NCI-H510A treated with DMSO at 0.1 percent for 48 hours (cell line): ENCODE measurements around the gene FTL.
A peak's percentile ranks its signal among the peaks of the same experiment; 100 is the strongest.
"Not testable (repeated sequence)": the region's sequence is repeated elsewhere in the genome, so short reads cannot be mapped to it uniquely, and the experiment has no call there.

Experiments used
- DNase-seq: peaks from one replicate; lab custom pipeline; 2025; lab: John Stamatoyannopoulos, UW

The FTL gene

DNA sequence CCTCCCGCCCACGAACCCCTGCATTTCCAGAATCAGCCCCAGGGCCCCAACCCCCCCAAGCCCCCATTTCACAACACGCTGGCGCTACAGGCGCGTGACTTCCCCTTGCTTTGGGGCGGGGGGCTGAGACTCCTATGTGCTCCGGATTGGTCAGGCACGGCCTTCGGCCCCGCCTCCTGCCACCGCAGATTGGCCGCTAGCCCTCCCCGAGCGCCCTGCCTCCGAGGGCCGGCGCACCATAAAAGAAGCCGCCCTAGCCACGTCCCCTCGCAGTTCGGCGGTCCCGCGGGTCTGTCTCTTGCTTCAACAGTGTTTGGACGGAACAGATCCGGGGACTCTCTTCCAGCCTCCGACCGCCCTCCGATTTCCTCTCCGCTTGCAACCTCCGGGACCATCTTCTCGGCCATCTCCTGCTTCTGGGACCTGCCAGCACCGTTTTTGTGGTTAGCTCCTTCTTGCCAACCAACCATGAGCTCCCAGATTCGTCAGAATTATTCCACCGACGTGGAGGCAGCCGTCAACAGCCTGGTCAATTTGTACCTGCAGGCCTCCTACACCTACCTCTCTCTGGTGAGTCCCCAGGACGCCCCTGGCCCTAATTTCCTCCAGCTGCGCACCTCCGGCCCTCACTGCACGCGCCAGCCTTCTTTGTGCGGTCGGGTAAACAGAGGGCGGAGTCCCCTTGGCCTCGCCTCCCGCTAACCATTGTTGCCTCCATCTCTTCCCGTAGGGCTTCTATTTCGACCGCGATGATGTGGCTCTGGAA is at the start of gene FTL:
TSS of gene FTL (plus strand) at position 270 of the 766 bp plus-strand sequence. CDS start at position 469, 199 bp downstream.
- peak; percentile 87 for DNase-seq

DNA sequence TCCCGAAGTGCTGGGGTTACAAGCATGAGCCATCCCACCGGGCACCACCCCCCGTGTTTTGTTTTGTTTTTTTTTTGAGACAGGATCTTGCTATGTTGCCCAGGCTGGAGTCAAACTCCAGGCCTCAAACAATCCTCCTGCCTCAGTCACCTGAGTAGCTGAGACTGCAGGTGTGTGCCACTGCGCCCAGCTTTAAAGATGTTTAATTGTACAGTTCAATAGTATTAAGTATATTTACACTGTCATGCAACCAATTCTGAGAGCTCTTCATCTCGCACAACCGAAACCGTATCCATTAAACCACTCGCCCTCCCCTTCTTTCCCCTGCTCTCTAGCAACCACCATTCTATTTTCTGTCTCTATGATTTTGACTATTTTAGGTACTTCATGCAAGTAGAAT is 49.4 kb upstream of the FTL start:
- DNase-seq, result peak; percentile 92

DNA sequence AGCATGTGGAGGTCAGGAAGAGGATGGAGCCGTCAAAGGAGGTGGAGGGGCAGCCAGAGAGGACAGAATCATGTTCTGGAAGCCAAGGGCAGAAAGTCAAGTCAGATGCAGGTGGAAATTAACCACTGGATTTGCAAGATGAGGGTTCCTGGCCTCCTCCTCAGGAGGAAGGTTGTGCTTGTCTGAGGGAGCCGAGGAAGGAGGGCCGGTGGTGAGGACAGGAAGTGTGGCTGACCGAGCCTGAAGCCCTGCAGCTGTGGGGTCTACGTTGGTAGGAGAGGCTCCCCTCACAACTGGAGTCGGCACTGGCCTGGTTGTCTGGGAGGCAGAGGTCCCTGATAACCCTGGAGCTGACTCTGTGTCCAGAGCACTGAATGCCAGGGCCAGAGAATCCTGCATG is 47.0 kb upstream of the FTL start:
- DNase-seq, result no peak

DNA sequence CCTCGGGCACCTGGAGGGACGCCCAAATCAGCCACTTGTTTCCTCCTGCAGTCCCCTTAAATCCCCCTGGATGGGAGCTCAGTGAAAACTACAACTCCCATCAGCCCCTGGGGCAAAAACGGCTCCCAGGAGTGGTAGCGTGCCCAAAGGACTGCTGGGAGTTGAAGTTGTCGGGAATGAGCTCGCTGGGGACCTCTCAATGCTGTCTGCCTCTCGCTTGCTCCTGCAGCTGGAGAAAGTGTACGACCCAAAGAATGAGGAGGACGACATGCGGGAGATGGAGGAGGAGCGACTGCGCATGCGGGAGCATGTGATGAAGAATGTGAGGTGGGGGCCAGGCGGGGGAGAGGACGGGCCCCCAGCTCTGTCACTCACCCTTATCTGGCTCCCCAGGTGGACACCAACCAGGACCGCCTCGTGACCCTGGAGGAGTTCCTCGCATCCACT is 46.3 kb upstream of the FTL start:
- no peak for DNase-seq

DNA sequence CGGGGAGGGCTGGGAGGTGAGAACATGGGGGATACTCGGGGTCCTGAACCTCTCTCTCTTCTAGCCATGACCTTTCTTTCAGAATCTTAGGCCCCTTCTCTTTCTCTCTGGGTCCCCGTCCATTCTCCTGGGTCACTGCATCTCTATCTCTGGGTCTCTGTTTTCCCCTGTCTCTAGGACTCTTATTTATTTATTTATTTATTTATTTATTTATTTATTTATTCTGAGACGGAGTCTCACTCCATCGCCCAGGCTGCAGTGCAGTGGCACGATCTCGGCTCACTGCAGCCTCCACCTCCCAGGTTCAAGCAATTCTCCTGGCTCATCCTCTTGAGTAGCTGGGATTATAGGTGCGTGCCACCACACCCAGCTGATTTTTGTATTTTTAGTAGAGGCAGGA is 45.8 kb upstream of the FTL start:
- not testable (repeated sequence) for DNase-seq

DNA sequence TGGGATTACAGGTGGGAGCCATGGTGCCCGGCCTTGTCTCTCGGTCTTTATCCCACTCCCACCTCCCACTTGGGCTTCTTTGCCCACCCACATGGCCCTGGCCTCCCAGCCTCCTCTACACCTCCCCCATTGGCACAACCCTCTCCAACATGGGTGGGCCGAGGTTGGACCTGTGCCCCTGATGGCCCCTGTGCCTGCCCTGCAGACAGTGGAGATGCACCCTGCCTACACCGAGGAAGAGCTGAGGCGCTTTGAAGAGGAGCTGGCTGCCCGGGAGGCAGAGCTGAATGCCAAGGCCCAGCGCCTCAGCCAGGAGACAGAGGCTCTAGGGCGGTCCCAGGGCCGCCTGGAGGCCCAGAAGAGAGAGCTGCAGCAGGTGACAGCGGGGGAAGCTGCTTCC is 44.2 kb upstream of the FTL start:
- DNase-seq, result no peak

DNA sequence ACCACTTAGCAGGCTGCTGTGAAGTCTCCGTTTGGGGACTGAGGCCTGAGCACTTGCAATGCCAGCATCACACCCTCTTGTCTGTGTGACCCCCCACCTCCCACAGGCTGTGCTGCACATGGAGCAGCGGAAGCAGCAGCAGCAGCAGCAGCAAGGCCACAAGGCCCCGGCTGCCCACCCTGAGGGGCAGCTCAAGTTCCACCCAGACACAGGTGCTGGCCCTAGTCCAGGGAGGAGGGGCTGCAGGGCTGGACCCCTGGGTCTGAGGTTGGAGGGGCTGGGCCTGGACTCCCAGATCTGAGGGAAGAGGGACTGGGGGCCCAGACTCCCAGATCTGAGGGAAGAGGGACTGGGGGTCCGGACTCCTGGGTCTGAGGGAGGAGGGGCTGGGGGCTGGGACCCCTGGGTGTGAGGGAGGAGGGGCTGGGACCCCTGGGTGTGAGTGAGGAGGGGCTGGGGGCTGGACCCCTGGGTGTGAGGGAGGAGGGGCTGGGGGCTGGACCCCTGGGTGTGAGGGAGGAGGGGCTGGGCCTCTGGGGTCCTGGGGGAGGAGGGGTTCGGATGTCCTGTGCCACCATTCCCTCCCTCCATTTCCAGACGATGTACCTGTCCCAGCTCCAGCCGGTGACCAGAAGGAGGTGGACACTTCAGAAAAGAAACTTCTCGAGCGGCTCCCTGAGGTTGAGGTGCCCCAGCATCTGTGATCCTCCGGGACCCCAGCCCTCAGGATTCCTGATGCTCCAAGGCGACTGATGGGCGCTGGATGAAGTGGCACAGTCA is 43.2 kb upstream of the FTL start:
- DNase-seq, result no peak

DNA sequence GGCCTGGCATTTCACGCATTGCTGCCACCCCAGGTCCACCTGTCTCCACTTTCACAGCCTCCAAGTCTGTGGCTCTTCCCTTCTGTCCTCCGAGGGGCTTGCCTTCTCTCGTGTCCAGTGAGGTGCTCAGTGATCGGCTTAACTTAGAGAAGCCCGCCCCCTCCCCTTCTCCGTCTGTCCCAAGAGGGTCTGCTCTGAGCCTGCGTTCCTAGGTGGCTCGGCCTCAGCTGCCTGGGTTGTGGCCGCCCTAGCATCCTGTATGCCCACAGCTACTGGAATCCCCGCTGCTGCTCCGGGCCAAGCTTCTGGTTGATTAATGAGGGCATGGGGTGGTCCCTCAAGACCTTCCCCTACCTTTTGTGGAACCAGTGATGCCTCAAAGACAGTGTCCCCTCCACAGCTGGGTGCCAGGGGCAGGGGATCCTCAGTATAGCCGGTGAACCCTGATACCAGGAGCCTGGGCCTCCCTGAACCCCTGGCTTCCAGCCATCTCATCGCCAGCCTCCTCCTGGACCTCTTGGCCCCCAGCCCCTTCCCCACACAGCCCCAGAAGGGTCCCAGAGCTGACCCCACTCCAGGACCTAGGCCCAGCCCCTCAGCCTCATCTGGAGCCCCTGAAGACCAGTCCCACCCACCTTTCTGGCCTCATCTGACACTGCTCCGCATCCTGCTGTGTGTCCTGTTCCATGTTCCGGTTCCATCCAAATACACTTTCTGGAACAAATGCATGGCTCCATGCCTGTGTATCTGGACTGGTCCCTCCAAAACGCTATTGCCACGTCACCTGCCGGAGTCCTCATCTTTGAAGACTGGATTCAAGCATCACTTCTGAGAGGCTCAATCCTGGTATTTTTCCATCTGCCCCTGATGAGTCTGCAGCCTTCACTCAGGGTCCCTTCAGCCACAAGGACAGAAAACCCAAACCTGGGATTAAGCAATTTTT is 42.3 kb upstream of the FTL start:
- DNase-seq, result no peak

DNA sequence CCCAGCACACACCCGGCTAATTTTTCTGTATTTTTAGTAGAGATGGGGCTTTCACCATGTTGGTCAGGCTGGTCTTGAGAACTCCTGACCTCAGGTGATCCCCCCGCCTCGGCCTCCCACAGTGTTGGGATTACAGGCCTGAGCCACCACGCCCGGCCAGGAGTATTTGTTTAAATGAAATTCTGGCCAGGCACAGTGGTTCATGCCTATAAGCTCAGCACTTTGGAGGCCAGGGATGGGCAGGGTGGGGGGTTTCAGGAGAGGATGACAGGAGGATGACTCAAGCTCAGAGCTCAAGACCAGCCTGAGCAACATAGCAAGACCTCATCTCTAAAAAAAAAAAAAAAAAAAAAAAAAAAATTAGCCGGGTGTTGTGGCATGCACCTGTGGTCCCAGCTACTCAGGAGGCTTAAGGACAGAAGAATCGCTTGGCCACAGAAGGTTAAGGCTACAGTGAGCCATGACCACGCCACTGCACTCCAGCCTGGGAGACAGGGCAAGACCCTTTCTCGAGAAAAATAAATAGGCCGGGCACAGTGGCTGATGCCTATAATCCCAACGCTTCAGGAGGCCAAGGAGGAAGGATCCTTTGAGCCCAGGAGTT is 39.8 kb upstream of the FTL start:
- DNase-seq, result no peak

DNA sequence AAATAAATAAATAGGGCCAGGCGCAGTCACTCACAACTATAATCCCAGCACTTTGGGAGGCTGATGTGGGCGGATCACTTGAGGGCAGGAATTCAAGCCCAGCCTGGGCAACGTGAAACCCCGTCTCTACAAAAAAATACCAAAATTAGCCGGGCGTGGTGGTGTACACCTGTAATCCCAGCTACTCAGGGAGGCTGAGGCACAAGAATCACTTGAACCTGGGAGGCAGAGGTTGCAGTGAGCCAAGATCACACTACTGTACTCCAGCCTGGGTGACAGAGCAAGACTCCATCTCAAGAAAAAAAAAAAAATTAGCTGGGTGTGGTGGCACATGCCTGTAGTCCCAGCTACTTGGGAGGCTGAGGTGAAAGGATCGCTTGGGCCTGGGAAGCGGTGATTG is 39.2 kb upstream of the FTL start:
- DNase-seq, result not testable (repeated sequence)

DNA sequence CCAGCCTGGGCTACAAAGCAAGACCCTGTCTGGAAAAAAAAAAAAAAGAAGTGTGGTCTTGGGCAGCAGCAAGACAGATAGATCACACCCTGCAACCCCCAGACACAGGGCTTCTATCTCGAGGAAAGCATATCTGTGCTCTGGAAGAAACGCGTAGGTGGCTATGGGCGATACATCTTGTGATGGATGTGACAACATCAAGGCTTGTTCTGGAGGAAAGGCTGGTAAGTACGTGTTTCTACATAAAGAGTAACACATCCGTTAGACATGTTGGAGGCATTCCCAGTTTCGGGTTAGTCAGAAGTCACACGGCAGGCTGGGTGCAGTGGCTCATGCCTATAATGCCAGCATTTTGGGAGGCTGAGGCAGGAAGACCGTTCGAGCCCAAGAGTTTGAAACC is 38.2 kb upstream of the FTL start:
- DNase-seq, result no peak

DNA sequence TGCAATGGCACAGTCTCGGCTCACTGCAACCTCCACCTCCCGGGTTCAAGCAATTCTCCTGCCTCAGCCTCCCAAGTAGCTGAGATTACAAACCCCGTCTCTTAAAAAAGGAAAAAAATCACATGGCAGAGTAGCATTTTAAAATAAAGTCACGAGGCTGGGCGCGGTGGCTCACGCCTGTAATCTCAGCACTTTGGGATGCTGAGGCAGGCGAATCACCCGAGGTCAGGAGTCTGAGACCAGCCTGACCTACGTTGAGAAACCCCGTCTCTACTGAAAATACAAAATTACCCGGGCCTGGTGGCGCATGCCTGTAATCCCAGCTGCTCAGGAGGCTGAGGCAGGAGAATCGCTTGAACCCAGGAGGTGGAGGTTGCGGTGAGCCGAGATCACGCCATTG is 37.4 kb upstream of the FTL start:
- not testable (repeated sequence) for DNase-seq

DNA sequence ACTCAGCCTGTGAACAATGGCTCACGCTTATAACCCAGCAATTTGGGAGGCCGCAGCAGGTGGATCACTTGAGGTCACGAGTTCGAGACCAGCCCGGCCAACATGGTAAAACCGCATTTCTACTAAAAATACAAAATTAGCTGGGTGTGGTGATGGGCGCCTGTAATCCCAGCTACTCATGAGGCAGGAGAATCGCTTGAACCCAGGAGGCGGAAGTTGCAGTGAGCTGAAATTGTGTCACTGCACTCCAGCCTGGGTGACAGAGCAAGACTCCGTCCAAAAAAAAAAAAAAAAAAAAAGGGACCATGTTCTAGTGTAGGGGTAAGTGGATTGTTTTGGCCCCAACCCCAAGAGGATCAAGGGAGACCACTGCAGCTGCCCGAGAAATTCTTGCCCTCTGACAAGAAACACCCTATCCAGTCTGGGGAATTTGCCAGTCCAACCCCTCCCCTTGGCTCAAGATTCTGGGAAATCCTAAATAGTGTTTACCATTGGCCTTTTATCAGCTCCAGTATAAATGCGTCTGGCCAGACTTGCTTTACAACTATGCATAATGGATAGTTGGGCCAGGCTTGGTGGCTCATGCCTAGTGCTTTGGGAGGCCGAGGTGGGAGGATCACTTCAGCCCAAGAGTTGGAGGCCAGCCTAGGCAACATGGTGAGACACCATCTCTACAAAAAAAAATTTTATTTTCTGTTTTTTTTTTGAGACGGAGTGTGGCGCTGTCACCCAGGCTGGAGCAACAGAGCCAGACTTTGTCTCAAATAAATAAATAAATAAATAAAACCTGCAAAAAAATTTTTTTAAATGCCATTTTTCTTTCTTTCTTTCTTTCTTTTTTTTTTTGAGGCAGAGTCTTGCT is 36.7 kb upstream of the FTL start:
- DNase-seq, result no peak

DNA sequence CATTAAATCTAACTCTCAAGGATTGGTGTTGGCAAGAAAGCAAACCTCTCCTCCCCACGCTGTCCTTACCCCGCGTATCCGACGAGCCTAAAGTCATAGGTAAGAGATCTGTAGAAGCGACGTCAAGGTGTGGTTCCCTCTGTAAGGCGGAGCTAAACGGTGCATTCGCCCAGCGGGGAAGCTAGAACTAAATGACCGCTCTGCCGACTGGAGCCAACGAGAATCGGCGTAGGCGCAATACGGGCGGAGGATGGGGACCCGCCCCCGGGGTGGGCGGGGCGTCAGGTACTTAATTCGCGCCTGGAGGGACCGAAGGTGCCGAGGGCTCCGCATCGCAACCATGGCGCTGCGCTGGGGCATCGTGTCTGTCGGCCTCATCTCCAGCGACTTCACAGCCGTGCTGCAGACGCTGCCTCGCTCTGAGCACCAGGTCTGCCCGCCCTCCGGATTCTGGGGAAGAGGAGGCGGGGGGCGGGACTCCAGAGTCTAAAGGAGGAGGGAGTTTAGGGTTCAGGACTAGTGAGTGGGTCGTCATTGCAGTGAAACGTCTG is 31.7 kb upstream of the FTL start, which contains the start of gene DHDH:
TSS of gene DHDH (plus strand) at position 318 of the 551 bp plus-strand sequence. CDS start at position 341, 23 bp downstream.
- peak; percentile 96 for DNase-seq

DNA sequence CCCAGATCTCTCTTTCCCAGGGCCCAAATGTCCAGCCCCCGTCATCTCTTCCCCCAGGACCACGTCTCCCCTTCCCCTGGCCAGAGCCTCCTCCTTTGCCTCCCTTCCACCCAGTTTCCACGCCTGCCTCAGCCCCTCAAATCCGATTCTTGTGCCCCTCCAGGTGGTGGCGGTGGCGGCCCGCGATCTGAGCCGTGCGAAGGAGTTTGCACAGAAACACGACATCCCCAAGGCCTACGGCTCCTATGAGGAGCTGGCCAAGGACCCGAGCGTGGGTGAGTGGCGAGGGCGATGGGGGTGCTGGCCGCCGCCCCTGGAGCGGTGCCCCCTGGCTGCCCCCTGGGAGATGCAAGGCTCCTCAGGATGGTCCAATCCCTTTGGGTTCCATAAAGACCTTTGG is 30.3 kb upstream of the FTL start:
- no peak for DNase-seq

DNA sequence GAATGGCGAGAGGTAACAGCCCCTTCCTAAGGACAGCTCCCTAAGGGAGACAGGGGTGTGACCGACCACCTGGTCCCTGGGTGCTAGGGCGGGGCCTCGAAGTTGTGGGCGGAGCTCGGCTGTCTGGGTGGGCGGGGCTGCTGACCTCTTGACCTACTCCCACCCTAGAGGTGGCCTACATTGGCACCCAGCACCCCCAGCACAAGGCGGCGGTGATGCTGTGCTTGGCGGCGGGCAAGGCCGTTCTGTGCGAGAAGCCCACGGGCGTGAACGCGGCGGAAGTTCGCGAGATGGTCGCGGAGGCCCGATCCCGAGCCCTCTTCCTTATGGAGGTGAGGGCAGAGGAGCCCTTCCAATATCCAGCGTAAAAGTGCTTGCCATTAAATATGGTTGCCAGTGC is 29.2 kb upstream of the FTL start:
- no peak for DNase-seq

DNA sequence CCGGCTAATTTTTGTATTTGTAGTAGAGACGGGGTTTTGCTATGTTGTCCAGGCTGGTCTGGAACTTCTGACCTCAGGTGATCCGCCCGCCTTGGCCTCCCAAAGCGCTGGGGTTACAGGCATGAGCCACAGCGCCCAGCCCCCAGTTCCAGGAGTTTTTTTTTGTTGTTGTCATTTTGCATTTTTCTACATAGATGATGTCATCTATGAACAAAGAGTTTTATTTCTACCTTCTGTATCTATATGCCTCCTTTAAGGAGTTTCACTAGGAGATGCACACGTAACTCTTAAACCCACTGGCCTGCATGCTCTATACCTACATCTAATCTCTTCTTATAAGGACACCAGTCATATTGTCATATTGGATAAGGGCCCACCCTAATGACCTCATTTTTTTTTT is 26.9 kb upstream of the FTL start:
- DNase-seq, result no peak

DNA sequence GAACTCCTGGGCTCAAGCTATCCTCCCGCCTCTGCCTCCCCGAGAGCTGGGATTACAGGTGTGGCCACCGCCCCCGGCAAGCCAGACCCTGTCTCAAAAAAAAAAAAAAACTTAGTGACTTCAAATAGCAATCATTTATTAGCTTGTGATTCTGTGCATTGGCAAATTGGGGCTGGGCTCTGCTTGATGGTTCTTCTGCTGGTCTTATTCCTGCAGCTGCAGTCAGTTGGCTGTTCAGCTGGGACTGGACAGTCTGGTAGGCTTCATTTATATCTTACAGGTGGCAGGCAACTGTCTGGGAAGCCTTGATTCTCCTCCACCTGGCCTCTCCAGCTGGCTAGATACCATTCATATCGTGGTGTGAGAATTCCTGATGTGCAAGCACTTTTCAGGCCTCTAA is 24.2 kb upstream of the FTL start:
- no peak for DNase-seq

DNA sequence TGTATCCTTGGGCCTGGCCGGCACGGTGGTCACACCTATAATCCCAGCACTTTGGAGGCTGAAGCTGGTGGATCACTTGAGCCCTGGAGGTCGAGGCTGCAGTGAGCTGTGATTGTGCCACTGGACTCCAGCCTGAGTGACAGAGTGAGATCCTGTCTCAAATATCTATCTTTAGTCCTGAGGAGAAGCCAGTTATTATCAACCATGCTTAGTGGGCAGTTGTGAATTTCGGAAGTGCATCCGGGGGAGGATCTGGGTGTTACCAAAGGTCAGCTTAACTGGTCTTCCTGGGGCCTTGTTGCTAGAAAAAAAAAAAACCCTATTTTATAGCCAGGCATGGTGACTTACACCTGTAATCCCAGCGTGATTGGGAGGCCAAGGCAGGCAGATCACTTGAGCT is 22.0 kb upstream of the FTL start:
- no peak for DNase-seq

DNA sequence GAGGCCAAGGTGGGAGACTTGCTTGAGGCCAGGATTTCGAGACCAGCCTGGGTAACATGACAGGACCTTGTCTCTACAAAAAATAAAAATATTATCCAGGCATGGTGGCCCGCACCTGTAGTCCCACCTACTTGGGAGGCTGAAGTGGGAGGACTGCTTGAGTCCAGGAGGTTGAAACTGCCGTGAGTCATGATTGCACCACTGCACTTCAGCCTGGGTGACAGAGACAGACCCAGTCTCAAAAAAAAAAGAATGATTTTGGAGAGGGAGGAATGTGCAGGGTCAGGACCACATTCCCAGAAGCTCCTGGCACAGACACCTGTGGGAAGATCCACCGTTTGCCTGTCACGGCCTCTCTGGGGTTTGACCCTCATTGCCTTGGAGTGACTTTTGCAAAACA is 19.7 kb upstream of the FTL start:
- no peak for DNase-seq
